Mesodermal cell (in vitro differentiated cells): Measurements from ENCODE around the gene MED27.

Source experiments
- H3K27ac ChIP-seq: 2 replicates; pipeline ENCODE4 v1.7.0; 2013; ENCODE audit warnings: mild to moderate bottlenecking, low read depth, low read length, moderate library complexity; ENCODE audit not compliant: severe bottlenecking
- H3K36me3 ChIP-seq: 2 replicates; pipeline ENCODE4 v1.7.1; 2013; ENCODE audit warnings: mild to moderate bottlenecking, low read length, moderate library complexity; ENCODE audit not compliant: control insufficient read depth, insufficient read depth
- H3K4me1 ChIP-seq: one replicate; pipeline ENCODE4 v1.7.1; 2013; ENCODE audit warnings: mild to moderate bottlenecking, low read length; ENCODE audit not compliant: insufficient read depth, control insufficient read depth, poor library complexity, severe bottlenecking
- H3K4me3 ChIP-seq: 2 replicates; pipeline ENCODE4 v1.7.0; 2013; ENCODE audit warnings: low read length, control low read depth, mild to moderate bottlenecking; ENCODE audit not compliant: insufficient read depth, poor library complexity, severe bottlenecking; ENCODE audit errors: extremely low read depth
- H3K9me3 ChIP-seq: 2 replicates; pipeline ENCODE4 v1.7.1; 2013; ENCODE audit warnings: mild to moderate bottlenecking, low read length, moderate library complexity; ENCODE audit not compliant: control insufficient read depth
- WGBS, 2 experiments: methylation state at CpG; one replicate each; pipeline ENCODE4 v1.1.5; 2013; ENCODE audit warnings: missing lambda C conversion rate in 2 of 2; ENCODE audit not compliant: insufficient coverage in 2 of 2; 5-methylcytosine and 5-hydroxymethylcytosine counted together

The MED27 gene

DNA sequence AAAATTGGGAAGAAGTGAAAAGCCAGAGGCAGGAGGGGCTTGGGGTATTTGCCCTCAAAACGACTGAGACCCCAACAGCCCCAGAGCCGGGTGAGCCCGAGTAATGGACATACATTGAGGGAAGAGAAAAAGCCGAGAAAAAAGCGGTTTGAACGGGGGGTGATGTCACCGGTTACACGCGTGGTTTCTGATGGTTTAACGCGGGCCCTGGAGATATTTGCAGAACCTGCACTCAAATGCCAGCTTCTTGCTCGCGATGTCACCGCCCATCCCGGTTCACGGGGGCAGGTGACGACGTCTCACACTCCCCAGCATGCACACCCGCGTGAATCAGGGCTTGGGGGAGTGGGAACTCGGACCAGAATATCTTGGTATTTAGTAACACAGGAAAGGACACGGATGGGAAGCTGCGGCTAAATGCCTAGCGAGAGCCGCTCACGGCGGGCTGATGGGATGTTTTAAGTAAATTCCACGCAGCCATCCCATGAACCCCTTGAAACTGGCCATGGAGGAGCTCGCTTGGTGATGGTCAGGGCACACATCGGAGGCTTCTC lies 237.8 kb downstream of the MED27 start:
- WGBS, 2 experiments: 87 to 91% methylated on average over 27 to 29 of the region's 30 CpGs
- Histone ChIP-seq H3K27ac (no peak overlapping the region), H3K36me3 (no peaks in the 10 kb centered on the region), H3K4me3 (no peak overlapping the region), H3K4me1 (no peaks in the 10 kb centered on the region), H3K9me3 (no peaks in the 10 kb centered on the region)

DNA sequence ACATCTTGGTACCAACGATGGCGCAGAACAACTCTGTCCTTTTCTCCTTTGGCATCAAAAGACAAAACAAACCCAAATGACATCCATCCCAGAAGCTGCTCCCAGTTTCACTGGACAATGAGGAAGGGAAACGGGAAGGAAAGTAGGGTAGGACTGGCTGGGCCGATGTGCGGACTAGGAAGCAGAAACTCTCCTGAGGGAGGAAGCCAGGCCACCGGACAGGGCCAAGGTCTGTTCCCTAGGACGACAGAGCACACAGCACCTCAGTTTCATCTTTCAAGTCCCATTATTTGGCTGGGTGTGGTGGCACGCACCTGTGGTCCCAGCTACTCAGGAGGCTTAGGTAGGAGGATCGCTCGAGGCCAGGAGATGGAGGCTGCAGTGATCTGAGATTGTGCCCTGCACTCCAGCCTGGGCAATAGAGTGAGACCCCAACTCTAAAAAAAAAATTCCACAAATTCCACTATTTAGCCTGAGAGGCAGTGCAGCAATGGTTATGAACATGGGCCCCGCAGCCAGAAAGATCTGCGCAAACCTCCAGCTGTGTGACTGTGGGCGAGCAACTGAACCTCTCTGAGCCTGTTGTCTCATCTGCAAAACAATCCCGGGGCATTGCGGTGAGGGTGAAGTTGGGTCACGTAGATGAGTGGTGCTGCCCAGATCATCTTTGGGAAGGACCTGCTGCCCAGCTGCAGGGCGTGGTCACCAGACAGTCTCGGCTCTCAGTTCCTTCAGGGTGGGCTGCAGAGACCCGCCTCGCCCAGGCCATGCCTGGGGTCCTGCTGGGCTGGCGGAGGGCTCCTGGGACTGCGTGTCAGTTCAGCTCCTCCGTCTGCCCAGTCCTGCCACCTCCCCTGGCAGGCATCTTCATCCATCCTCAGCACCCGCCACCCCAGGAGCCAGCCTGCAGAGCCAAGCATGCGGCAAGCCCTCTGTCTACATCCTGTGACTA lies 238.6 kb downstream of the MED27 start:
- WGBS, 2 experiments: 94 to 98% methylated on average over 17 to 21 of the region's 25 CpGs
- H3K4me3 ChIP-seq: no peak overlapping the region

DNA sequence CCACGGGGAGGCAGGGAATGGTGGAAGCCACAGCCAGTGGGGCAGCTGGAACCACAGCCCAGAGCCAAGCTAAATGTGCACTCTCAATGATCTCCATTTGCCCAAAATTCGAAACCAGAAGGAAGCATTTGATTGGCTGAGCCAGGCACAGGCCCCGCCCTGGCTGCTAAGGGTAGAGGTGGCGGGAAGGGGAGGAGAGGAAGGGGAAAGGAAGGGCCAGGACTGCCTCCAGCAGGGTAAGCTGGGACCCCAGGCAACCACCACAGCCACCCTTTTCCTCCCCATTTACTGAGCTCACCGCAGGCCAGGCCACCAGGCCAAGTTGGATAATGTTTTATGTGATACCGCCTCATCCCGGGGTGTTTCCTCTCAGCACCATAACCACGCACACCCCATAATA lies 239.4 kb downstream of the MED27 start:
- no peaks in the 10 kb centered on the region for H3K4me1 ChIP-seq
- 92 to 96% methylated on average over 2 to 3 of the region's 8 CpGs for WGBS, 2 experiments
- no peak overlapping the region for H3K27ac ChIP-seq

More for the DNA sequence above, 238.6 kb downstream of the MED27 start:
- Histone ChIP-seq H3K4me1 (no peaks in the 10 kb centered on the region), H3K9me3 (no peaks in the 10 kb centered on the region), H3K27ac (no peak overlapping the region), H3K36me3 (no peaks in the 10 kb centered on the region)

DNA sequence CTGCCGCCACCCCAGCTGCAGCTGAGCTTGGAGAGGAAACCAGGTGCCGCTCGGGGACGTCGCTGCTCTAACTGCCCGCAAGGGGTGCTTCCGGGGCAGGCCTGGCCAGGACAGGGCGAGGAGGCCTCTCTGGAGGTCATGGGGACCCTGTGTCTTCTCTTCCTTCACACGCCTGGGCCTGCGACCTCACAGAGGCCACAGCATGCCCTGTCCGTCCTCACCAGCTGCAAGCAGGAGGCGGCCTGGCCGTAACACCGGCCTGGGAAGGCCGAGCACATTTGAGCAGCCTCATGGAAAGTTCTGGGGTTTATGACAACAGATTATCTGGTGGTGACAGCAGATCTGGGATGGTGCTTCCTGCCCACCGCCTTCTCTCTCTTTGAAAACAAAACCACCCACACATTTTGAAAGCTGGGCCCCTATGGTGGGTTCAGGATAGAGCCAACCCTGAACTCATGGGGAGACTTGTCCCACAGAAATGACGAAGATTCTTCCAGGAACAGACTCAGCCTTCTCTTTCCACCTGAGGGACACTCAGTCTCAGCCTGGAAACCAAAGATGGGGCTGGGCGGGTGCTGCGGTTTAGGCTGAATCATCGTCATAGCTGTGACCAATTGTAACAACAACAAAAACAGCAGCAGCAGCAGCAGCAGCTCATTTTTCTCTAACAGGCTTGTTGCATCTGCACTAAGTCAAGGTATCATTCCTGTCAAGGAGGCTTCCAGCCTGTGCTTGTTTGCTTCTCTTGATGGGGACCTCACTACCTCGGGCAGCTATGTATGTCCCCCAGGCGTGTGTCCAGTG lies 240.2 kb downstream of the MED27 start:
- Histone ChIP-seq H3K4me3 (no peak overlapping the region), H3K9me3 (no peaks in the 10 kb centered on the region)
- WGBS, 2 experiments: 90 to 96% methylated on average over 11 to 22 of the region's 22 CpGs

More for the DNA sequence above, 239.4 kb downstream of the MED27 start:
- Histone ChIP-seq H3K9me3 (no peaks in the 10 kb centered on the region), H3K4me3 (no peak overlapping the region), H3K36me3 (no peaks in the 10 kb centered on the region)

DNA sequence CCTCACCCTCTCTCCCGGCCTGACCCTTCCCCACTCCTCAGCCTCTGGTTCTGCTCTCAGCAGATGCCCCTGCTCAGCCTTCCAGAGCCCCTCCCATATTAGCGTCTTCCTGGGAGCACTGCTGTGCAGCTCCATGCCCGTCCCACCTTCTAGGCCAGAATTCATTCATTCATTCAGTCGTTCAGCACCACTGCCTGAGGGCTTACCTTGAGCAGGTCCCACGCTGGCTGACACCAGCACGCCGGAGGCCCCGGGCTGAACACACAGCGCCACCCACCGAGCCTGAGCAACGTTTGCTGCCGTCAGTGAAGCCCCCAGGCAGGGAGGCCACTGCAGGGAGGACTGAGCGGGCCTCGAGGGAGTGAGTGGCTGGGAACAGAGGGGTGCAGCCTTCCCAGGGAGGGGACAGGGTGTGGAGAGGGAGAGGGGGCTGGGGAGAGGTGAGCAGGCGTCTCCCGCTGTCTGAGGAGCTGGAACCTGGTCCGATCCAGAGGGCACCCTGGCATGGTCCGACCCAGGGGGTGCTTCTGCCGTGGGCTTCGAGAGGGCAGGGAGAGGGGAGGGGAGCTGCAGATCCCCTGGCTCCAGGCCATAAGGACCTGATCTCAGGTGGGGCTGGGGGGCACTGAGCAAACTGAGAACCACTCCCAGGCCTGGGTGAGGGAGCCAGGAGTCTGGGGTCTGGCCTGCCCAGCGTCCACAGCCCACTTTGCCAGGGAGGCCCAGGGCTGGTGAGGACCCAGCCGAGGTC lies 241.0 kb downstream of the MED27 start:
- Histone ChIP-seq H3K4me1 (no peaks in the 10 kb centered on the region), H3K9me3 (peaks cover 6% of the 10 kb centered on the region), H3K36me3 (no peaks in the 10 kb centered on the region), H3K4me3 (no peak overlapping the region), H3K27ac (no peak overlapping the region)
- 74 to 75% methylated on average over 22 of the region's 22 CpGs for WGBS, 2 experiments

More for the DNA sequence above, 240.2 kb downstream of the MED27 start:
- no peak overlapping the region for H3K27ac ChIP-seq
- H3K4me1 ChIP-seq: no peaks in the 10 kb centered on the region
- no peaks in the 10 kb centered on the region for H3K36me3 ChIP-seq

DNA sequence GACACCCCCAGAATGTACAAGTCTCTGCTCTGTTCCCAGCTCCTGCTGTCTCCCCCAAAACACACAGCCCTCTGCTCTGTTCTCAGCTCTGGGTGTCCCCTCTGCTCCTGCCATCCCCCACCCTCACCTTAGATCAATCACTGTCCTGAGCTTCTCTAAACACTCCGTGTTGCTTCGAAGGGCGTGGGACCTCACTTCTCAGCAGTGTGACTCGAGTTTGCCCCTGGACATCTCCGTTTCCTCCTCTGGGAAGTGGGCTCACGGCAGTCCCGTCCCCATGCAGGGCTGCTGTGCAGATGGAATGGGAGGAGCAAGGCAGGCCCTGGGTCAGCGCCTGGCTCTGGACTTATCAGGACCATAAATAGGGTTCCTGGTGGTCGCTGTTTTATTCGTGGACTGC lies 241.8 kb downstream of the MED27 start:
- no peak overlapping the region for H3K27ac ChIP-seq
- no peak overlapping the region for H3K4me3 ChIP-seq
- H3K4me1 ChIP-seq: no peaks in the 10 kb centered on the region
- H3K36me3 ChIP-seq: no peaks in the 10 kb centered on the region
- peaks cover 15% of the 10 kb centered on the region for H3K9me3 ChIP-seq
- 74 to 82% methylated on average over 8 to 10 of the region's 10 CpGs for WGBS, 2 experiments

DNA sequence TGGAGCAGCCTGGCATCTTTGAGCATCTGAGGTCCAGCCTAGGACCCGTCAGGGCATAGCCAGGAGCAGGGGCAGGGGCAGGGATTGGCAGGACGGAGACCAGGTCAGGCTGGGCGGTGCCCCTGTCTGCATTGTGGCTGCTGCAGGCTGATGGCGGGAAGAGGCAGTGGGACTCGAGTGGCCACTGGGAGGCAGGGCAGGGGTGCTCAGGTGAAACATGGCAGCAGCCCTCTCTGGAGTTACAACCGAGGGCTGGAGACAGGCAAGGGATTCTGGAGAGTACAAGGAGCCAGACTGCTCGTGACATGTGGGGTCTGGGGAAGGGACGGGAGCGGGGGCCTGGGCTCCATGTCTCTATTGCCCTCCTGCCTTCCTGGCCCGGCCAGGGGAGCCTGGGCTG lies 242.4 kb downstream of the MED27 start:
- H3K4me1 ChIP-seq: no peaks in the 10 kb centered on the region
- peaks cover 15% of the 10 kb centered on the region for H3K9me3 ChIP-seq
- no peaks in the 10 kb centered on the region for H3K36me3 ChIP-seq
- WGBS, 2 experiments: 68 to 71% methylated on average over 10 of the region's 10 CpGs
- H3K4me3 ChIP-seq: no peak overlapping the region
- H3K27ac ChIP-seq: no peak overlapping the region

DNA sequence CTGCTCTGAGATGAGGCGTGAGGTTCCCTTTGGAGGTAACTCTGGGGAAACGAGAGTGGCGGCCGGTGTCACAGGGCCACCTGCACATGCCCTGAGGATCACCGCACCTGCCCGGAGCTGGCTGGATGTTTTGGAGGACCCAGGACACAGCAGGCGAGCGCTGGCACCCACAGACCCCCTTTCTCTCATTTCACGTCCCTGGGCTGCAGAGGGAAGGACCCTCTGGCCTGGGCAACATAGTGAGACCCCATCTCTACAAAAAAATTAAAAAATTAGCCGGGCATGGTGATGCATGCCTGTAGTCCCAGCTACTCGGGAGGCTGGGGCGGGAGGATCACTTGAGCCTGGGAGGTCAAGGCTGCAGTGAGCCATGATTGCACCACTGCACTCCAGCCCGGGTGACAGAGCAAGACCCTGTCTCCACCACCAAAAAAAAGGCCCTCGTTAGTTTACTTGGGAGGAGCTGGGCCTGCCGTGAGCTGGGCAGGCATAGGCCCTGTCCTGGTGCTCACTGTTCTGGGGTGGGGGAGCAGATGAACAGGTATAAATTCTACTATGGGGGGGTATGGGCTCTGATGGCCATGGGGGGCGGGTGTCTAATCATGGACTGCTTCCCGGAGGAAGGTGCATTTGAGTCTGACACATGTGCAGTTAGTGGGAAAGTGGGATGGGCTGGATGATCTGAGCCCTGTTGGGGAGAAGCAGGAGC lies 242.9 kb downstream of the MED27 start:
- no peak overlapping the region for H3K4me3 ChIP-seq
- H3K36me3 ChIP-seq: no peaks in the 10 kb centered on the region
- no peak overlapping the region for H3K27ac ChIP-seq
- H3K9me3 ChIP-seq: peaks cover 15% of the 10 kb centered on the region
- 80 to 96% methylated on average over 7 to 10 of the region's 17 CpGs for whole genome bisulfite sequencing, 2 experiments
- H3K4me1 ChIP-seq: no peaks in the 10 kb centered on the region

DNA sequence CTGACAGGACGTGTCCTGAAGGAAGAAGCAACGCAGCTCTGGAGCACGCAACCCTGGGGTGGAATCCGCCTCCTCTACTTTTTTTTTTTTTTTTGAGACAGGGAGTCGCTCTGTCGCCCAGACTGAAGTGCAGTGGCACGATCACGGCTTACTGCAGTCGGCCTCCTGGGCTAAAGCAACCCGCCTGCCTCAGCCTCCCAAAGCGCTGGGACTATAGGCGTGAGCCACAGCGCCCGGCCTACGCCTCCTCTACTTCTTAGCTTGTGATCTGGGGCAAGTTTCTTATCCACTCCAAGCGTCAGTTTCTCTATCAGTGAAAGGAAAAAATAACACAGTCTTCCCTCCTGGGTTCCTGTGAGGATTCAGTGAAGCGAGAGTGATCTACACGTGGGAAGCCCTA lies 243.6 kb downstream of the MED27 start:
- Histone ChIP-seq H3K27ac (no peak overlapping the region), H3K36me3 (no peaks in the 10 kb centered on the region), H3K4me1 (no peaks in the 10 kb centered on the region), H3K4me3 (no peak overlapping the region), H3K9me3 (peaks cover 15% of the 10 kb centered on the region)
- WGBS, 2 experiments: 88 to 95% methylated on average over 10 to 16 of the region's 18 CpGs
